CD4-positive, alpha-beta T cell treated with Interferon alpha-2 for 1 hour (primary cell): Measurements from ENCODE around the gene ADAM17.
"Not testable (repeated sequence)": the region's sequence is repeated elsewhere in the genome, so short reads cannot be mapped to it uniquely, and the experiment has no call there.

Experiments
- DNase-seq, 2 donors: peaks; one replicate each; pipeline ENCODE4 v3.0.0-alpha.2; 2020 to 2022

The ADAM17 gene

GRCh38 chr2:9555297-9556120, at the start of gene ADAM17:
ADAM17 (minus strand) TSS chr2:9555830; CDS start chr2:9555605, 225 bp downstream.
- peak; percentile 87 to 89 for DNase-seq

GRCh38 chr2:9602412-9602811, 46.8 kb upstream of the ADAM17 start:
- DNase-seq: no peak

GRCh38 chr2:9601397-9601796, 45.8 kb upstream of the ADAM17 start:
- DNase-seq: no peak

- DNase-seq: no peak
Measured at GRCh38 chr2:9599430-9599829, 43.8 kb upstream of the ADAM17 start.

GRCh38 chr2:9596621-9597311, 41.1 kb upstream of the ADAM17 start:
- DNase-seq: peak in 1 of 2 donors; percentile 24

GRCh38 chr2:9595746-9596145, 40.1 kb upstream of the ADAM17 start:
- DNase-seq: no peak

GRCh38 chr2:9595256-9595655, 39.6 kb upstream of the ADAM17 start:
- DNase-seq: not testable (repeated sequence)

- peak in 1 of 2 donors; percentile 25 for DNase-seq
Measured at GRCh38 chr2:9594366-9595054, 38.9 kb upstream of the ADAM17 start.

GRCh38 chr2:9593925-9594324, 38.3 kb upstream of the ADAM17 start:
- DNase-seq: no peak

GRCh38 chr2:9592699-9593098, 37.1 kb upstream of the ADAM17 start:
- DNase-seq: no peak

GRCh38 chr2:9590641-9591040, 35.0 kb upstream of the ADAM17 start:
- DNase-seq: no peak

GRCh38 chr2:9586465-9586864, 30.8 kb upstream of the ADAM17 start:
- DNase-seq: no peak

GRCh38 chr2:9585486-9585885, 29.9 kb upstream of the ADAM17 start:
- no peak for DNase-seq

- DNase-seq: not testable (repeated sequence)
Measured at GRCh38 chr2:9584902-9585301, 29.3 kb upstream of the ADAM17 start.

- DNase-seq: no peak
Measured at GRCh38 chr2:9582624-9583023, 27.0 kb upstream of the ADAM17 start.

- DNase-seq: no peak
Measured at GRCh38 chr2:9578467-9579235, 23.0 kb upstream of the ADAM17 start.

GRCh38 chr2:9574331-9574730, 18.7 kb upstream of the ADAM17 start:
- no peak for DNase-seq

GRCh38 chr2:9573840-9574239, 18.2 kb upstream of the ADAM17 start:
- DNase-seq: no peak

- DNase-seq: no peak
Measured at GRCh38 chr2:9573013-9573720, 17.5 kb upstream of the ADAM17 start.

- no peak for DNase-seq
Measured at GRCh38 chr2:9570182-9571060, 14.8 kb upstream of the ADAM17 start.
